Measurements from ENCODE around the gene PATZ1.

Gene PATZ1

GRCh38 chr22:31276426-31277167 lies 69.5 kb downstream of the PATZ1 start:
- DNase-seq (ENCODE audit: low spot score in 2 of 2) (no peak), ATAC-seq (ENCODE audit: low read depth) (no peak)
- peaks cover 5% of the 10 kb centered on the region for H3K36me3 Mint-ChIP-seq
- no peaks in the 10 kb centered on the region for H3K4me1 Mint-ChIP-seq
- H3K27ac Mint-ChIP-seq = no peak overlapping the region
- no peaks in the 10 kb centered on the region for H3K27me3 Mint-ChIP-seq
- no peaks in the 10 kb centered on the region for H3K9me3 Mint-ChIP-seq
- H3K4me3 Mint-ChIP-seq = no peak overlapping the region
